IMR-90 (cell line): Measurements from ENCODE around the gene SGSH. TPM values are rescaled to one million over a fixed set of nuclear protein-coding genes. Genes with fewer than 3 reads are reported as not detected.

ENCODE experiments used
- ATAC-seq: fragments of 200-7000 bp; cut with Tn5 transposase; 2 replicates; pipeline ENCODE4 v1.9.1; 2020; ENCODE audit warnings: low read depth, mild to moderate bottlenecking, moderate library complexity
- BruUV-seq: library from RNA; stranded (reverse); fragments of 400-500 nt; replicated peaks from 2 replicates; lab custom pipeline; 2021; lab: Mats Ljungman, UMichigan
- CTCF ChIA-PET: fragments of 300-600 bp; formaldehyde crosslinking; extraction: SDS; loops from one replicate; lab custom pipeline; 2021; ENCODE audit warnings: antibody characterized with exemption; lab: Yijun Ruan, JAX
- POLR2A ChIA-PET: fragments of 300-600 bp; sonication (Branson Sonifier 250); formaldehyde crosslinking; loops from one replicate; lab custom pipeline; 2022; ENCODE audit warnings: antibody characterized with exemption; ENCODE audit not compliant: unreplicated experiment; lab: Charles Lee
- DNase-seq: peaks from one replicate; pipeline ENCODE4 v3.0.0; 2013
- H2AFZ ChIP-seq: replicated peaks from 2 replicates; pipeline ENCODE3; 2013; ENCODE audit warnings: low read length, mild to moderate bottlenecking; ENCODE audit not compliant: poor library complexity
- H2AK5ac ChIP-seq: 2 replicates; pipeline ENCODE4 v1.6.1; 2013; ENCODE audit warnings: low read depth, low read length, inconsistent platforms
- H2AK9ac ChIP-seq: replicated peaks from 2 replicates; pipeline ENCODE3; 2013; ENCODE audit warnings: mild to moderate bottlenecking, low read depth, low read length, moderate library complexity; ENCODE audit not compliant: poor library complexity
- H2BK120ac ChIP-seq: 2 replicates; pipeline ENCODE4 v1.6.1; 2013; ENCODE audit warnings: low read depth, low read length, inconsistent platforms
- H2BK15ac ChIP-seq: 3 replicates; pipeline ENCODE4 v1.6.1; 2013; ENCODE audit warnings: low read depth, low read length, inconsistent platforms
- H2BK20ac ChIP-seq: 2 replicates; pipeline ENCODE4 v1.6.1; 2013; ENCODE audit warnings: low read depth, mild to moderate bottlenecking, inconsistent platforms, low read length, moderate library complexity
- H2BK5ac ChIP-seq: 2 replicates; pipeline ENCODE4 v1.6.1; 2013; ENCODE audit warnings: mild to moderate bottlenecking, low read depth, low read length, inconsistent platforms; ENCODE audit not compliant: poor library complexity, severe bottlenecking
- H3K14ac ChIP-seq: replicated peaks from 2 replicates; pipeline ENCODE4 v1.6.1; 2013; ENCODE audit warnings: low read depth, low read length, inconsistent platforms
- H3K18ac ChIP-seq: 2 replicates; pipeline ENCODE4 v1.6.1; 2013; ENCODE audit warnings: low read depth, low read length, control low read depth
- H3K23ac ChIP-seq: 2 replicates; pipeline ENCODE4 v1.6.1; 2013; ENCODE audit warnings: low read depth, low read length, inconsistent platforms
- H3K27ac ChIP-seq: 2 replicates; pipeline ENCODE4 v1.5.1; 2013; ENCODE audit warnings: mild to moderate bottlenecking, control low read depth, low read length; ENCODE audit not compliant: insufficient read depth
- H3K27me3 ChIP-seq: 2 replicates; pipeline ENCODE4 v1.6.1; 2013; ENCODE audit warnings: low read length; ENCODE audit not compliant: control insufficient read depth, insufficient read depth
- H3K36me3 ChIP-seq: 2 replicates; pipeline ENCODE4 v1.6.1; 2013; ENCODE audit warnings: low read length, mixed read lengths; ENCODE audit not compliant: control insufficient read depth, insufficient read depth
- H3K4ac ChIP-seq: 2 replicates; pipeline ENCODE4 v1.6.1; 2013; ENCODE audit warnings: low read depth, low read length, inconsistent platforms
- H3K4me1 ChIP-seq: 2 replicates; pipeline ENCODE4 v1.6.1; 2013; ENCODE audit warnings: low read length, mixed read lengths; ENCODE audit not compliant: control insufficient read depth, insufficient read depth
- H3K4me2 ChIP-seq: 2 replicates; pipeline ENCODE4 v1.6.1; 2013; ENCODE audit warnings: low read depth, mild to moderate bottlenecking, control low read depth, low read length, moderate library complexity
- H3K4me3 ChIP-seq: 2 replicates; pipeline ENCODE4 v1.5.1; 2013; ENCODE audit warnings: low read depth, mild to moderate bottlenecking, control low read depth, low read length, moderate library complexity; ENCODE audit not compliant: insufficient read depth
- H3K56ac ChIP-seq: 2 replicates; pipeline ENCODE4 v1.6.1; 2013; ENCODE audit warnings: low read length, inconsistent platforms; ENCODE audit not compliant: insufficient read depth; ENCODE audit errors: extremely low read depth
- H3K79me1 ChIP-seq, 2 experiments: 2 replicates each; pipeline ENCODE4 v1.6.1; 2013; ENCODE audit warnings: low read length in 2 of 2, inconsistent platforms in 1 of 2, low read depth in 1 of 2
- H3K9ac ChIP-seq: 2 replicates; pipeline ENCODE4 v1.6.1; 2013; ENCODE audit warnings: low read depth, low read length, control low read depth
- H3K9me1 ChIP-seq: 2 replicates; pipeline ENCODE4 v1.6.1; 2013; ENCODE audit warnings: low read length, inconsistent platforms; ENCODE audit not compliant: insufficient read depth
- H3K9me3 ChIP-seq: 2 replicates; pipeline ENCODE4 v1.6.1; 2013; ENCODE audit warnings: low read length; ENCODE audit not compliant: control insufficient read depth, insufficient read depth
- H4K20me1 ChIP-seq: 2 replicates; pipeline ENCODE4 v1.6.1; 2013; ENCODE audit warnings: low read length, inconsistent platforms; ENCODE audit not compliant: insufficient read depth
- H4K5ac ChIP-seq: 2 replicates; pipeline ENCODE4 v1.6.1; 2013; ENCODE audit warnings: mild to moderate bottlenecking, low read depth, low read length, control low read depth
- H4K8ac ChIP-seq, 2 experiments: 2 replicates each; pipeline ENCODE4 v1.6.1; 2013; ENCODE audit warnings: low read depth in 2 of 2, low read length in 2 of 2, control low read depth in 1 of 2, inconsistent platforms in 1 of 2
- H4K91ac ChIP-seq: 2 replicates; pipeline ENCODE4 v1.6.1; 2013; ENCODE audit warnings: low read depth, low read length, inconsistent platforms; ENCODE audit not compliant: insufficient read depth
- FOS ChIP-seq: fragments of 150-350 bp; IDR thresholded peaks from 2 replicates; pipeline ENCODE4 v1.6.1; 2016; ENCODE audit warnings: low read depth, low read length
- MXI1 ChIP-seq: IDR thresholded peaks from 2 replicates; pipeline ENCODE4 v1.6.1; 2012; ENCODE audit warnings: low read depth, mild to moderate bottlenecking, low read length, moderate library complexity, borderline replicate concordance
- NFE2L2 ChIP-seq: fragments of 150-350 bp; IDR thresholded peaks from 2 replicates; pipeline ENCODE4 v1.6.1; 2016; ENCODE audit warnings: low read depth, mild to moderate bottlenecking, low read length
- RAD21 ChIP-seq: IDR thresholded peaks from 2 replicates; pipeline ENCODE4 v1.6.1; 2012; ENCODE audit warnings: low read length, improper control_type of control experiment
- USF2 ChIP-seq: fragments of 150-350 bp; IDR thresholded peaks from 2 replicates; pipeline ENCODE4 v1.6.1; 2017; ENCODE audit warnings: mild to moderate bottlenecking, antibody characterized with exemption, low read length, low read depth
- WGBS, 2 experiments: methylation state at CpG; one replicate each; pipeline versions ENCODE4 v1.1.5 to v1.1.7; 2013; ENCODE audit warnings: missing lambda C conversion rate in 2 of 2; ENCODE audit not compliant: insufficient read length in 1 of 2; ENCODE audit errors: extremely low coverage in 2 of 2; 5-methylcytosine and 5-hydroxymethylcytosine counted together
- dilution Hi-C: fragments of 300-500 bp; cut with HindIII; formaldehyde crosslinking; loops from one replicate; pipeline ENCODE4 v1.14.3; 2018; ENCODE audit warnings: low sequenced_read_pairs; ENCODE audit not compliant: unreplicated experiment
- in situ Hi-C: fragments of 300-500 bp; cut with MboI; formaldehyde crosslinking; loops from 3 replicates; pipeline ENCODE4 v1.14.3; 2019; ENCODE audit warnings: low sequenced_read_pairs, inconsistent platforms, mixed read lengths
- intact Hi-C: fragments of 100-400 bp; cut with micrococcal nuclease; formaldehyde crosslinking; loops from 2 replicates; pipeline ENCODE4 v1.10.0; 2022
- polyA plus RNA-seq, 3 experiments: library from polyadenylated mRNA; depleted of rRNA; stranded (reverse); fragments of >200 nt; gene quantifications; 2 replicates each; pipeline ENCODE4 v1.2.3, GENCODE V29; 2012; ENCODE audit warnings: low replicate concordance in 1 of 3
- total RNA-seq: library from RNA; depleted of rRNA; stranded (reverse); fragments of >200 nt; gene quantifications from 2 replicates; pipeline ENCODE4 v1.2.3, GENCODE V29; 2012

The SGSH gene
- total and polyA plus RNA-seq, 2 of the 4 experiments (the other 2 are of a cell fraction): 3.0 to 41.5 TPM

- BruUV-seq: no TSS peak
- no peak for TF ChIP-seq MXI1
- TF ChIP-seq NFE2L2: no peak
- no peak for TF ChIP-seq USF2
- TF ChIP-seq FOS: no peak
- no peak for TF ChIP-seq RAD21
- no peak overlapping the region for H2BK5ac ChIP-seq
- no peak overlapping the region for H3K4me2 ChIP-seq
- no peak overlapping the region for H4K5ac ChIP-seq
- H3K9ac ChIP-seq: no peak overlapping the region
- intact Hi-C loops: no loop called here
- H2AFZ ChIP-seq: no peak overlapping the region
- H3K18ac ChIP-seq: no peak overlapping the region
- H3K4me1 ChIP-seq: no peaks in the 10 kb centered on the region
- WGBS, 2 experiments: 84% methylated on average over 8 of the region's 17 CpGs; no CpG with 5 or more reads in 1 of the 2 experiments
- H2BK120ac ChIP-seq: no peak overlapping the region
- no peaks in the 10 kb centered on the region for H3K27me3 ChIP-seq
- no peak overlapping the region for H4K8ac ChIP-seq
- ChIA-PET POLR2A (no interaction called here), CTCF (interaction anchor here (0.6 kb wide), 1 partner anchor 1967 kb away, joined by 3 read pairs; no protein-coding TSS in a partner anchor)
- no peak overlapping the region for H3K4ac ChIP-seq
- H3K27ac ChIP-seq: no peak overlapping the region
- peaks cover 3% of the 10 kb centered on the region; the same call in 1 of the 2 replicates for H3K9me1 ChIP-seq
- H3K14ac ChIP-seq: no peak overlapping the region
- no peak overlapping the region for H3K23ac ChIP-seq
- H3K79me1 ChIP-seq: no peaks in the 10 kb centered on the region
- H3K56ac ChIP-seq: no peak overlapping the region
- no peak overlapping the region for H4K91ac ChIP-seq
- no peak overlapping the region for H3K4me3 ChIP-seq
- no peak overlapping the region for H2BK20ac ChIP-seq
- no peaks in the 10 kb centered on the region; the same call in 1 of the 2 replicates for H4K20me1 ChIP-seq
- no peak overlapping the region for H2AK5ac ChIP-seq
- no peaks in the 10 kb centered on the region for H3K9me3 ChIP-seq
- H2AK9ac ChIP-seq: no peak overlapping the region
- in situ Hi-C loops: no loop called here
- H3K36me3 ChIP-seq: no peaks in the 10 kb centered on the region
- dilution Hi-C loops: no loop called here
- no peak overlapping the region for H2BK15ac ChIP-seq
- ATAC-seq (no peak), DNase-seq (no peak)
These were observed 17.9 kb downstream of the SGSH start for GRCh38 chr17:80202197-80202596.
